GM20000 (cell line): Measurements from ENCODE around the gene CAST.

Source experiments
- DNase-seq: peaks from one replicate; pipeline ENCODE4 v3.0.0; 2012; ENCODE audit warnings: low spot score
- TF ChIP-seq, protein P1 (sequence below): IDR thresholded peaks from 2 replicates; pipeline ENCODE4 v1.5.1; 2012; ENCODE audit warnings: mild to moderate bottlenecking, control low read depth; ENCODE audit errors: extremely low read depth, missing control alignments

CAST gene

DNA sequence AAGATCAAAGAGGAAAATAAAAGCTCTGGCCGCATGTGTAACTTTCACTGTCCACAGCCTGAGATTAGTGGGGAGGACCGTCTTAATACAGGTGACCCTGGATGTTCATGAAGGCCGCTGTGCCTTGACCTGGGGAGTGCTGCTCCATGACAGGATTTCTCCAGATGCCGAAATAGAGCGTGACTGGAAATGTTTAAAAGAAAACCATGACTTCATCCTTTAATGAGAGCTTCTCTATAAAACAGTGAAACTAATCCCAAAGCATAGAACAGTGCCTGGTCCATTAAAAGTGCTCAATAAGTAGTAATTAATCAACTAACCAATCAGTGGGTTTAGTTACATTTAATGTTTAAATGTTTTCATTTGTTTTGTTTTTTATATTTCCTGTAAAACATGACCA, 82.8 kb downstream of the CAST start:
- DNase-seq = no peak
- TF ChIP-seq, protein P1, sequence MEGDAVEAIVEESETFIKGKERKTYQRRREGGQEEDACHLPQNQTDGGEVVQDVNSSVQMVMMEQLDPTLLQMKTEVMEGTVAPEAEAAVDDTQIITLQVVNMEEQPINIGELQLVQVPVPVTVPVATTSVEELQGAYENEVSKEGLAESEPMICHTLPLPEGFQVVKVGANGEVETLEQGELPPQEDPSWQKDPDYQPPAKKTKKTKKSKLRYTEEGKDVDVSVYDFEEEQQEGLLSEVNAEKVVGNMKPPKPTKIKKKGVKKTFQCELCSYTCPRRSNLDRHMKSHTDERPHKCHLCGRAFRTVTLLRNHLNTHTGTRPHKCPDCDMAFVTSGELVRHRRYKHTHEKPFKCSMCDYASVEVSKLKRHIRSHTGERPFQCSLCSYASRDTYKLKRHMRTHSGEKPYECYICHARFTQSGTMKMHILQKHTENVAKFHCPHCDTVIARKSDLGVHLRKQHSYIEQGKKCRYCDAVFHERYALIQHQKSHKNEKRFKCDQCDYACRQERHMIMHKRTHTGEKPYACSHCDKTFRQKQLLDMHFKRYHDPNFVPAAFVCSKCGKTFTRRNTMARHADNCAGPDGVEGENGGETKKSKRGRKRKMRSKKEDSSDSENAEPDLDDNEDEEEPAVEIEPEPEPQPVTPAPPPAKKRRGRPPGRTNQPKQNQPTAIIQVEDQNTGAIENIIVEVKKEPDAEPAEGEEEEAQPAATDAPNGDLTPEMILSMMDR = no peak

DNA sequence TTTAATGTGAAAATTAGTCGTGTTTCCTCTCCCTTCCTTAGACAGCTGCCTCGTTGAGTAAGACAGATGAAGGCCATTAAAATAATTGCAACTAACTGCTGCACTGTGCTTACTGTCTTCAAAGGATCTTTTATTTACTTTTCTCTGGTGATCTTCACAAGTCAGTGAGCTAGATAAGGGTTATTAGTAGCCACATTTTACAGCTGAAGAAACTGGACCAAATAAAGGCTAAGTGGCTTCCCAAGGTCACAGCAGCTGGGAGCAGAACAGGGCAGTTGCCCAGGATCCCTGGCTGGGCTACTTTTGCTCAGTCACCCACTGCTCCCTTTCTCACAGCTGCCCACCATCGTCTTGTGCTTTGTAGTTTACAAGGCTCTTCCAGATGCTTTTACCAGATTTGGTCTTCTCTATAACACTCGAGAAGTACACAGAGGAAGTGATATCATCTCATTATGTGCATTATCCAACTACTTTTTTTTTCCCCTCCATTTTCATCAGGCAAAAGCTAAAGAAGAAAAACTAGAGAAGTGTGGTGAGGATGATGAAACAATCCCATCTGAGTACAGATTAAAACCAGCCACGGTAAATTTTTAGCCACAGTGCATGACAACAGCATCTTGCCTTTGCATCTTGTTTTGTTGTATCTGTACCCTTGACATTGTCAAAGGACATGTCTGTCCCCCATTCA, 83.8 kb downstream of the CAST start:
- no peak for DNase-seq
- TF ChIP-seq, protein P1 = no peak

DNA sequence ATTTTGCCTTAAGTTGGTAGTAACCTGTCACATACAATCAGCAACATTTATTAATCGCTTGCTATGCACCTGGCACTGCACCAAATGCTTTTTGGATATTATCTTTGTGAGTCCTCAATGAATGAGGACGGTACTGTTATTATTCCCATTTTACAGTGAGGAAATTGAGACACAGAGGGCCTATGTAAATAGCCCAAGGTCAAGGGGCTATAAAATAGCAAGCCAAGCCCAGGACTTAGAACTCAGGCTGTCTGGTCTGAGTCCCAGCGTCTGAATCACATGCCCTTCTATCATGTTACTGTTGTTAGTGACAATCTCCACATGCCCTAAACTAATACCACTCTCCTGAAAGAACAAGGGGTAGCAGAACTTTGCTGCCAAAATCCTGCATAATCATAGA, 85.5 kb downstream of the CAST start:
- DNase-seq = no peak
- TF ChIP-seq, protein P1 = no peak

DNA sequence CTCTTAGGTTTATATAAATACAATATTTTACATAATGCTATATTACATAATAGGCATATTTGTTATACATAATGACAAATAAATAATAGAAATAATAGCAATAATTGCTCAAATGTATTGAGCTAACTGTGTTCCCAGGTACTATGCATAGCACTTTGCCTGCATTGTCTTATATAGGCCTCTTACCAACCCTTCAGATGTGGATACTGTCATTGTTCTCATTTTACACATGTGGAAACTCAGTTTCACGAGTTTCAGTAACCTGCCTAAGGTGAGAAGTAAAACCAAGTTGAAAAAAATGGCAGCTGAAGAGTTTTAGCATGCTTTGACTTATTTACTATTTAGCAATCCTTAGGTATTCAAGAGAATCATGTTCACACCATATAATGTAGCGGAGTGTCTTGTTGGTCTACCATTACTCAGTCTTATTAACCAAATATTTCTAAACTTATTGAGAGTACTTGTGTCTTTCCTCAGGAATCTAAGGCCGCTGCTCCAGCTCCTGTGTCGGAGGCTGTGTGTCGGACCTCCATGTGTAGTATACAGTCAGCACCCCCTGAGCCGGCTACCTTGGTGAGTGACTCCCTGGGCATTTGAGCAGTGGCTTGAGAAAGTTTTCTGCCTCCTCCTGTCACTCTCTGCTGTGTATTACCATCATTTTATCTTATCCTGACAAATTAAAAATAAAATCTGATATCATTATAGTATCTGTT, 88.1 kb downstream of the CAST start:
- DNase-seq = no peak
- TF ChIP-seq, protein P1 = no peak

DNA sequence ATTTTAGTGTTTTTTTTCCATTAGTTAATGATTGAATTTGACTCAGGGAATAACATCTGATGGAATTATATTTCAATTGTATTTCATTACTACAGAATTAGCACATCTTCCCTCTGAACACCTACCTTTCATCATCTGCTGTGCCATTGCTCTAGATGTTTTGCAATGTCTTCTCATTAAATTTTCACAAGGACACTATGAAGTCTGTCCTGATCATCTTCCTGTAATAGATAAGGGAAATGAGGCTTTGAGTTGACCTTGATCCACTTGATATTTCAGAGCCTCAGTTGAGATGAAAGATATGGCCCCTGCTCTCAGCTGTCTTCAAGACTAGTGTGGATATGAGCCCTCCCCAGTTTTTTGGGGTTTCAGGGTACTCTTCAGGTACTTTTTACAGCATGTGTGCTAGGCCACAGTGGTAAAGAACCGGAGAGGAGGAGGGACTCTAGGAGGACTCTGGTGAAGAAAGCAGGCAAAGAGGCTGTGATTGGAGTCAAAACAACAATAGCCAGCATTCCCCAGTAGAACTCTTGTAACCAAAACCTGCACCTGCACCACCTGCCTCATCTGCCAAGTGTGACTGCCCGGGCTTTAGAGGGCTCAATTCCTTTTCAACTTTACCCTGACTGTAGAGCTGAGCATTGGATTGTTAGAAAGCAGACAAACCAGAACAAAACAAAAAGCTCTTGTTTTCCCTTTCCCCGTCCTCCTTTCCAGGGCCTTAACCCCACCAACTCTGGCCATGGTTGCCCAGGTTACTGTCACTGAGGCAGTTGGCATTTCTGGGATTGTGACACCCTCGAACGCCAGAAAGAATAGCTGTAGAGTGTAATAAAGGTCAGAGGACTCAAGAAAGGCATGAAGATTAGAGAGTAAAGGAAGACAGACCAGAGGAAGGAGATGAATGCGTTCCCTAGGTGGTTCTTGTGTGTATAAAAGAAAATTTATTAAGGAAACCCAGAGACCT, 89.3 kb downstream of the CAST start:
- TF ChIP-seq, protein P1 = no peak
- DNase-seq = no peak

DNA sequence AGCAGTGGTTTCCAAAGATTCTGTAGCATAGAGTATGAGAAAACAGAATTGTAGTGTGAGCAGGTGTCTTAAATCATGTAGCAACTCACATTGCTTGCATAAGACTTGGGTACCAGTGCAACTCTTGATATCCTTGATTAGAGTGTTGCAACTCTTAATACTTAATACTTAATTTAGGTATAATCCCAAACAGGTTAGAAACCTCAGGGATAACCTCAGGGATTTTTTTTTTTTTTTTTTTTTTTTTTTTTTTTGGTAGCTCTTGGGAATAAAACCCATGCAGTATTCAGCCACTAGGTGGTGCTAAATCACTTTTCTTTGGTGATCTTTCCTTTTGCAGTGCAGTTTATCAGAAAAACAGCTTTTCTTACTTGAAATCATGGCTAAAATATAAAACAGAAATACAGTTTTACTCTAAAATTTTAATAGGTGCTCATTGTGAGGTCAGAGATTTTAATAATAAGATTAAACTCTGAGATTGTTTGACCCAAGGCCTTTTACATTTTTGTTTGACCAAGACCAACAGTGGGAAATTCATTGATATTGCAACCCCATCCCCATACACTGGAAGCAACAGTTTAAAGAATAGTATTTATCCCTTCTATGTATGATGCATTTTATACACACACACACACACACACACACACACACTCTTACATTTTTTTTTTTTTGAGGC, 90.3 kb downstream of the CAST start:
- DNase-seq = peak; percentile 49
- TF ChIP-seq, protein P1 = peak; percentile 31

DNA sequence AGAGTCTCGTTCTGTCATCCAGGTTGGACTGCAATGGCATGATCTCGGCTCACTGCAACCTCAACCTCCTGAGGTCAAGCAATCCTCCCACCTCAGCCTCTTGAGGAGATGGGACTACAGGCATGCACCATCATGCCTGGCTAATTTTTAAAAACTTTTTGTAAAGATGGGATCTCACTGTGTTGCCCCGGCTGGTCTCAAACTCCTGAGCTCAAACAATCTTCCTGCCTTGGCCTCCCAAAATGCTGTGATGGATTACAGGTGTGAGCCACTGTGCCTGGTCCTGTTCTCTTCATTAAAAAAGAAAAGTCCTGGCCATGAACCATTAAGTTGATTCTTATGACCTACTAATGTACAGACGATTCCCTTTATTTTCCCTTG, 90.8 kb downstream of the CAST start:
- TF ChIP-seq, protein P1 = no peak
- no peak for DNase-seq
